ENCODE measurements around the gene C10orf53.

GRCh38 chr10:49632406-49633317 is 46.8 kb upstream of the C10orf53 start:
- no peak for TF ChIP-seq ZNF70 (CRISPR knock-in tag; IDR thresholded peaks at IDR 0.05)
- TF ChIP-seq ARNTL (CRISPR knock-in tag; IDR thresholded peaks at IDR 0.05; ENCODE audit: borderline replicate concordance, low read depth): no peak
- no peak for TF ChIP-seq CSDC2 (CRISPR knock-in tag; IDR thresholded peaks at IDR 0.05)
- no peak for TF ChIP-seq ZFP3 (CRISPR knock-in tag; IDR thresholded peaks at IDR 0.05)
- TF ChIP-seq ESRRG (CRISPR knock-in tag; IDR thresholded peaks at IDR 0.05): no peak
- no peak for TF ChIP-seq PATZ1 (CRISPR knock-in tag; IDR thresholded peaks at IDR 0.05; ENCODE audit: borderline replicate concordance)
